ACHN (cell line): Measurements from ENCODE around the gene BASP1.
"Not testable (repeated sequence)": the region's sequence is repeated elsewhere in the genome, so short reads cannot be mapped to it uniquely, and the experiment has no call there.

Experiments
- DNase-seq: peaks from one replicate; pipeline ENCODE4 v3.0.0-alpha.2; 2015
- in situ Hi-C: cut with HindIII; loops from 2 replicates; pipeline ENCODE4 v1.10.0; 2017; ENCODE audit warnings: low sequenced_read_pairs, low pct_ligation_motif_present, low pct_unique_long_range_greater_than_20kb

Gene BASP1

GRCh38 chr5:17189381-17190036, 27.9 kb upstream of the BASP1 start:
- peak; percentile 75 for DNase-seq
- in situ Hi-C loops = loop anchor here (25.0 kb wide), 1 partner anchor 402 kb away; no protein-coding TSS in a partner anchor

- peak; percentile 52 for DNase-seq
- in situ Hi-C loops = loop anchor here (25.0 kb wide), 1 partner anchor 403 kb away; no protein-coding TSS in a partner anchor
Observed at GRCh38 chr5:17190242-17190778, 27.1 kb upstream of the BASP1 start.

GRCh38 chr5:17190799-17191391, 26.5 kb upstream of the BASP1 start:
- in situ Hi-C loops = loop anchor here (25.0 kb wide), 1 partner anchor 404 kb away; no protein-coding TSS in a partner anchor

GRCh38 chr5:17191574-17191973, 25.9 kb upstream of the BASP1 start:
- in situ Hi-C loops = loop anchor here (25.0 kb wide), 1 partner anchor 404 kb away; no protein-coding TSS in a partner anchor

More at GRCh38 chr5:17190799-17191391, 26.5 kb upstream of the BASP1 start:
- no peak for DNase-seq

GRCh38 chr5:17192191-17192590, 25.2 kb upstream of the BASP1 start:
- in situ Hi-C loops = loop anchor here (25.0 kb wide), 1 partner anchor 405 kb away; no protein-coding TSS in a partner anchor
- DNase-seq = no peak

More at GRCh38 chr5:17191574-17191973, 25.9 kb upstream of the BASP1 start:
- not testable (repeated sequence) for DNase-seq

- in situ Hi-C loops = loop anchor here (25.0 kb wide), 1 partner anchor 409 kb away; no protein-coding TSS in a partner anchor
Observed at GRCh38 chr5:17196024-17196423, 21.4 kb upstream of the BASP1 start.

GRCh38 chr5:17196697-17197096, 20.7 kb upstream of the BASP1 start:
- DNase-seq = no peak
- in situ Hi-C loops = loop anchor here (25.0 kb wide), 1 partner anchor 409 kb away; no protein-coding TSS in a partner anchor

More at GRCh38 chr5:17196024-17196423, 21.4 kb upstream of the BASP1 start:
- DNase-seq = no peak

GRCh38 chr5:17203329-17204132, 13.9 kb upstream of the BASP1 start:
- DNase-seq = peak; percentile 60
- in situ Hi-C loops = no loop called here

GRCh38 chr5:17204133-17204489, 13.3 kb upstream of the BASP1 start:
- DNase-seq = no peak
- in situ Hi-C loops = no loop called here

GRCh38 chr5:17206021-17206420, 11.4 kb upstream of the BASP1 start:
- in situ Hi-C loops = no loop called here
- DNase-seq = no peak

- no peak for DNase-seq
- in situ Hi-C loops = no loop called here
Observed at GRCh38 chr5:17212191-17212590, 5.2 kb upstream of the BASP1 start.

GRCh38 chr5:17212996-17213395, 4.4 kb upstream of the BASP1 start:
- no peak for DNase-seq
- in situ Hi-C loops = no loop called here

- DNase-seq = no peak
- in situ Hi-C loops = no loop called here
Observed at GRCh38 chr5:17213938-17214337, 3.5 kb upstream of the BASP1 start.

- in situ Hi-C loops = no loop called here
- no peak for DNase-seq
Observed at GRCh38 chr5:17214893-17215292, 2.5 kb upstream of the BASP1 start.

- no peak for DNase-seq
- in situ Hi-C loops = no loop called here
Observed at GRCh38 chr5:17215361-17215760, 2.1 kb upstream of the BASP1 start.

GRCh38 chr5:17216176-17216973, 1.1 kb upstream of the BASP1 start:
- in situ Hi-C loops = no loop called here
- peak; percentile 79 for DNase-seq

GRCh38 chr5:17216974-17217492, 398 bp upstream of the BASP1 start:
- in situ Hi-C loops = no loop called here
- peak; percentile 19 for DNase-seq
